MM.1S (cell line): ENCODE results near the gene SLC10A1.
"Not testable (repeated sequence)": the region's sequence is repeated elsewhere in the genome, so short reads cannot be mapped to it uniquely, and the experiment has no call there.

Experiments used
- DNase-seq: peaks from one replicate; pipeline ENCODE4 v3.0.0-alpha.2; 2015
- H2AFZ ChIP-seq: fragments of 300-600 bp; sonication (generic); 2 replicates; pipeline ENCODE4 v1.6.0; 2016; ENCODE audit warnings: antibody characterized with exemption, low read length
- H3F3A ChIP-seq: fragments of 300-600 bp; sonication (generic); 2 replicates; pipeline ENCODE4 v1.6.1; 2016; ENCODE audit warnings: mild to moderate bottlenecking, antibody characterized with exemption, low read length, moderate library complexity, mixed read lengths; ENCODE audit not compliant: insufficient read depth
- H3K27ac ChIP-seq: fragments of 300-600 bp; sonication (generic); 2 replicates; pipeline ENCODE4 v1.5.1; 2016; ENCODE audit warnings: mild to moderate bottlenecking, low read length
- H3K27me3 ChIP-seq: fragments of 300-600 bp; sonication (generic); replicated peaks from 2 replicates; pipeline ENCODE4 v1.6.0; 2016; ENCODE audit warnings: low read length; ENCODE audit not compliant: insufficient read depth
- H3K36me3 ChIP-seq: fragments of 300-600 bp; sonication (generic); replicated peaks from 2 replicates; pipeline ENCODE4 v1.6.1; 2016; ENCODE audit warnings: mild to moderate bottlenecking, low read length, mixed read lengths; ENCODE audit not compliant: insufficient read depth
- H3K4me1 ChIP-seq: fragments of 300-600 bp; sonication (generic); 2 replicates; pipeline ENCODE4 v1.6.1; 2016; ENCODE audit warnings: low read length, mixed read lengths
- H3K4me2 ChIP-seq: fragments of 300-600 bp; sonication (generic); 2 replicates; pipeline ENCODE4 v1.6.0; 2016; ENCODE audit warnings: low read depth, low read length
- H3K4me3 ChIP-seq: fragments of 300-600 bp; sonication (generic); 2 replicates; pipeline ENCODE4 v1.5.1; 2016; ENCODE audit warnings: low read length, mixed read lengths
- H3K79me2 ChIP-seq: fragments of 300-600 bp; sonication (generic); 2 replicates; pipeline ENCODE4 v1.6.1; 2016; ENCODE audit warnings: mixed run types, low read length, mixed read lengths
- H3K9ac ChIP-seq: fragments of 300-600 bp; sonication (generic); 2 replicates; pipeline ENCODE4 v1.6.1; 2016; ENCODE audit warnings: low read length, mixed read lengths
- H3K9me2 ChIP-seq: fragments of 300-600 bp; sonication (generic); replicated peaks from 2 replicates; pipeline ENCODE4 v1.6.1; 2016; ENCODE audit warnings: mild to moderate bottlenecking, low read length, mixed read lengths; ENCODE audit not compliant: insufficient read depth
- H3K9me3 ChIP-seq: fragments of 300-600 bp; sonication (generic); replicated peaks from 2 replicates; pipeline ENCODE4 v1.6.1; 2016; ENCODE audit warnings: mild to moderate bottlenecking, low read length, mixed read lengths; ENCODE audit not compliant: insufficient read depth
- H4K20me1 ChIP-seq: fragments of 300-600 bp; sonication (generic); 2 replicates; pipeline ENCODE4 v1.6.1; 2016; ENCODE audit warnings: mild to moderate bottlenecking, low read length, moderate library complexity, mixed read lengths; ENCODE audit not compliant: insufficient read depth
- CTCF ChIP-seq: fragments of 300-600 bp; sonication (generic); IDR thresholded peaks from 2 replicates; pipeline ENCODE4 v1.5.1; 2016; ENCODE audit warnings: antibody characterized with exemption, low read length, mixed read lengths
- EZH2 ChIP-seq: fragments of 300-600 bp; sonication (generic); optimal IDR thresholded peaks from 2 replicates; pipeline ENCODE3; 2017; ENCODE audit warnings: low read depth, mild to moderate bottlenecking, antibody characterized with exemption, low read length, mixed read lengths
- EZH2phosphoT487 ChIP-seq: fragments of 300-600 bp; sonication (generic); IDR thresholded peaks from 2 replicates; pipeline ENCODE4 v1.6.1; 2018; ENCODE audit warnings: antibody characterized with exemption, low read length

Gene SLC10A1

DNA sequence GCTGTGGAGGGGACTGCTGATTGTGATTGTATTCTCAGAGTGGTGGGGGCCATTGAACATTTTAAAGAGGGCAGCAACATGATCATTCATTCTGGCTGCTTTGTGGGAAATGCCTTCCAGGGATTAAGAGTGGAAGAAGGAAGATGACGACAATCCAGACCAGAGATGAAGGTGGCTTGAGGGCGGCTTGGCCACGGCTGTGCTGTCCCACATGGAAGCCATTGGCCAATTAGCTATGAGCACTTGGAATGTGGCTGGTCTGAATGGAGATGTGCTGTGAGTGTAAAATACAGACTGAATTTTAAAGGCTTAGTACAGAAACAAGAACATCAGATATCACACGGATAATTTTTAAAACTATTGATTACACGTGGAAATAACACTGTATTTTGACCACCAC is 19.2 kb upstream of the SLC10A1 start:
- Histone ChIP-seq H4K20me1 (no peaks in the 10 kb centered on the region), H3K79me2 (no peaks in the 10 kb centered on the region), H3K36me3 (no peaks in the 10 kb centered on the region), H3K9ac (no peak overlapping the region), H3K4me3 (no peak overlapping the region), H3K27me3 (no peaks in the 10 kb centered on the region), H3K9me3 (no peaks in the 10 kb centered on the region), H3K4me2 (no peak overlapping the region), H3K4me1 (no peaks in the 10 kb centered on the region), H3K9me2 (no peaks in the 10 kb centered on the region), H3F3A (no peaks in the 10 kb centered on the region), H2AFZ (no peak overlapping the region), H3K27ac (no peak overlapping the region)
- TF ChIP-seq EZH2 (no peak), EZH2phosphoT487 (no peak), CTCF (no peak)
- DNase-seq: no peak

GRCh38 chr14:69815556-69815955 is 18.5 kb upstream of the SLC10A1 start:
- Histone ChIP-seq H3K36me3 (no peaks in the 10 kb centered on the region), H3K27ac (no peak overlapping the region), H3K27me3 (no peaks in the 10 kb centered on the region), H3K4me1 (no peaks in the 10 kb centered on the region), H3K79me2 (no peaks in the 10 kb centered on the region), H4K20me1 (no peaks in the 10 kb centered on the region), H3K9me3 (no peaks in the 10 kb centered on the region), H3K4me2 (no peak overlapping the region), H2AFZ (no peak overlapping the region), H3K4me3 (no peak overlapping the region), H3K9ac (no peak overlapping the region), H3K9me2 (no peaks in the 10 kb centered on the region), H3F3A (no peaks in the 10 kb centered on the region)
- DNase-seq: no peak
- TF ChIP-seq CTCF (no peak), EZH2phosphoT487 (no peak), EZH2 (no peak)

GRCh38 chr14:69814397-69814796 is 17.4 kb upstream of the SLC10A1 start:
- no peaks in the 10 kb centered on the region for H4K20me1 ChIP-seq
- H3K4me2 ChIP-seq: no peak overlapping the region
- no peak overlapping the region for H2AFZ ChIP-seq
- H3K79me2 ChIP-seq: no peaks in the 10 kb centered on the region
- no peak overlapping the region for H3K4me3 ChIP-seq
- H3K9me3 ChIP-seq: no peaks in the 10 kb centered on the region
- no peaks in the 10 kb centered on the region for H3K36me3 ChIP-seq
- DNase-seq: no peak
- no peaks in the 10 kb centered on the region for H3K4me1 ChIP-seq
- no peak for TF ChIP-seq EZH2
- no peak for TF ChIP-seq CTCF
- TF ChIP-seq EZH2phosphoT487: no peak
- H3K27ac ChIP-seq: no peak overlapping the region
- no peaks in the 10 kb centered on the region for H3K9me2 ChIP-seq
- no peaks in the 10 kb centered on the region for H3K27me3 ChIP-seq
- H3K9ac ChIP-seq: no peak overlapping the region
- H3F3A ChIP-seq: no peaks in the 10 kb centered on the region

- not testable (repeated sequence) for H3K36me3 ChIP-seq, H4K20me1 ChIP-seq, H3K9ac ChIP-seq, H2AFZ ChIP-seq, DNase-seq, H3F3A ChIP-seq, H3K4me3 ChIP-seq, H3K9me2 ChIP-seq, H3K27me3 ChIP-seq, H3K4me1 ChIP-seq, H3K4me2 ChIP-seq, H3K79me2 ChIP-seq, H3K9me3 ChIP-seq, H3K27ac ChIP-seq
Observed at GRCh38 chr14:69813346-69813745, 16.3 kb upstream of the SLC10A1 start.
